PFSK-1 (cell line): ENCODE results near the gene MEOX2.

Source experiments
- FOXP2 ChIP-seq: optimal IDR thresholded peaks from 2 replicates; pipeline ENCODE3; 2011; ENCODE audit warnings: borderline replicate concordance, control low read depth, inconsistent platforms; ENCODE audit not compliant: insufficient read depth; ENCODE audit errors: extremely low read length, extremely low read depth
- POLR2AphosphoS5 ChIP-seq: IDR thresholded peaks from 2 replicates; pipeline ENCODE4 v1.6.1; 2012; ENCODE audit warnings: low read depth, mild to moderate bottlenecking, control low read depth, low read length, moderate library complexity
- REST ChIP-seq, 2 experiments: IDR thresholded peaks; 2 replicates each; pipeline versions ENCODE4 v1.6.1 to v1.8.0; 2011 to 2012; ENCODE audit warnings: low read depth in 2 of 2, low read length in 2 of 2, control low read depth in 1 of 2, inconsistent platforms in 1 of 2, mild to moderate bottlenecking in 1 of 2, moderate library complexity in 1 of 2; ENCODE audit not compliant: insufficient read depth in 1 of 2
- SIN3A ChIP-seq: IDR thresholded peaks from 2 replicates; pipeline ENCODE4 v1.6.1; 2012; ENCODE audit warnings: mild to moderate bottlenecking, low read length, moderate library complexity, borderline replicate concordance; ENCODE audit not compliant: insufficient read depth
- TAF1 ChIP-seq: IDR thresholded peaks from 2 replicates; pipeline ENCODE4 v1.6.1; 2012; ENCODE audit warnings: low read length, control low read depth, borderline replicate concordance; ENCODE audit not compliant: insufficient read depth

MEOX2 gene

GRCh38 chr7:15647309-15647708, 39.2 kb downstream of the MEOX2 start:
- no peak for TF ChIP-seq REST (IDR thresholded peaks at IDR 0.05; ENCODE audit: insufficient read depth in 1 of 2, low read depth in 2 of 2, low read length in 2 of 2)
- no peak for TF ChIP-seq FOXP2
- TF ChIP-seq SIN3A, result no peak
- no peak for TF ChIP-seq POLR2AphosphoS5
- no peak for TF ChIP-seq TAF1

- no peak for TF ChIP-seq FOXP2
- TF ChIP-seq TAF1, result no peak
- no peak for TF ChIP-seq POLR2AphosphoS5
- TF ChIP-seq SIN3A, result no peak
- TF ChIP-seq REST (IDR thresholded peaks at IDR 0.05; ENCODE audit: insufficient read depth in 1 of 2, low read depth in 2 of 2, low read length in 2 of 2), result no peak
Measured at GRCh38 chr7:15643000-15643705, 43.3 kb downstream of the MEOX2 start.

- TF ChIP-seq TAF1 (no peak), POLR2AphosphoS5 (no peak), REST (IDR thresholded peaks at IDR 0.05; ENCODE audit: insufficient read depth in 1 of 2, low read depth in 2 of 2, low read length in 2 of 2) (no peak), FOXP2 (no peak), SIN3A (no peak)
Measured at GRCh38 chr7:15628876-15629275, 57.6 kb downstream of the MEOX2 start.

- TF ChIP-seq FOXP2, result no peak
- no peak for TF ChIP-seq SIN3A
- TF ChIP-seq REST (IDR thresholded peaks at IDR 0.05; ENCODE audit: insufficient read depth in 1 of 2, low read depth in 2 of 2, low read length in 2 of 2), result no peak
- no peak for TF ChIP-seq POLR2AphosphoS5
- TF ChIP-seq TAF1, result no peak
Measured at GRCh38 chr7:15626041-15626440, 60.4 kb downstream of the MEOX2 start.

GRCh38 chr7:15625466-15625865, 61.0 kb downstream of the MEOX2 start:
- no peak for TF ChIP-seq FOXP2
- no peak for TF ChIP-seq POLR2AphosphoS5
- TF ChIP-seq REST (IDR thresholded peaks at IDR 0.05; ENCODE audit: insufficient read depth in 1 of 2, low read depth in 2 of 2, low read length in 2 of 2), result no peak
- no peak for TF ChIP-seq TAF1
- TF ChIP-seq SIN3A, result no peak
